H1 (cell line): ENCODE measurements around the gene CAVIN1. TPM values are rescaled to one million over a fixed set of nuclear protein-coding genes. Genes with fewer than 3 reads are reported as not detected.

Source experiments
- BACH1 ChIP-seq: IDR thresholded peaks from 2 replicates; pipeline ENCODE4 v1.6.1; 2012; ENCODE audit warnings: low read length, improper control_type of control experiment
- BRCA1 ChIP-seq: IDR thresholded peaks from 2 replicates; pipeline ENCODE4 v1.6.1; 2012; ENCODE audit warnings: low read depth, low read length, improper control_type of control experiment
- CHD7 ChIP-seq: fragments of 300-600 bp; sonication (generic); IDR thresholded peaks from 2 replicates; pipeline ENCODE4 v1.7.1; 2012; ENCODE audit warnings: low read length, moderate library complexity, mild to moderate bottlenecking, inconsistent platforms; ENCODE audit not compliant: insufficient replicate concordance
- CTBP2 ChIP-seq: IDR thresholded peaks from 2 replicates; pipeline ENCODE4 v1.7.0; 2011; ENCODE audit warnings: borderline replicate concordance, mild to moderate bottlenecking, moderate library complexity, mixed read lengths, low read length; ENCODE audit not compliant: insufficient read depth, insufficient read length
- HDAC6 ChIP-seq: IDR thresholded peaks from one replicate; pipeline ENCODE4 v1.7.1; 2012; ENCODE audit warnings: low read depth, mild to moderate bottlenecking, inconsistent platforms, low read length, moderate library complexity
- POLR2A ChIP-seq, 2 experiments: IDR thresholded peaks; 1 replicate in 1 of 2; 2 replicates in 1 of 2; pipeline ENCODE4 v1.6.1; 2011; ENCODE audit warnings: low read depth in 2 of 2, low read length in 2 of 2, mild to moderate bottlenecking in 2 of 2; ENCODE audit errors: control extremely low read depth in 1 of 2
- POLR2AphosphoS5 ChIP-seq: IDR thresholded peaks from 2 replicates; pipeline ENCODE4 v1.6.1; 2011; ENCODE audit warnings: low read depth, low read length
- POU5F1 ChIP-seq: IDR thresholded peaks from 2 replicates; pipeline ENCODE4 v1.6.1; 2011; ENCODE audit warnings: low read depth, mild to moderate bottlenecking, low read length, moderate library complexity
- RAD21 ChIP-seq, 2 experiments: IDR thresholded peaks in 1 of 2; conservative IDR thresholded peaks in 1 of 2; 2 replicates each; pipeline ENCODE4 v1.6.1; 2011; ENCODE audit warnings: low read depth in 2 of 2, low read length in 2 of 2, improper control_type of control experiment in 1 of 2, inconsistent platforms in 1 of 2, mild to moderate bottlenecking in 1 of 2, moderate library complexity in 1 of 2
- RXRA ChIP-seq: IDR thresholded peaks from 2 replicates; pipeline ENCODE4 v1.6.1; 2011; ENCODE audit warnings: low read depth, mild to moderate bottlenecking, low read length, moderate library complexity; ENCODE audit not compliant: insufficient read depth
- SIRT6 ChIP-seq: IDR thresholded peaks from one replicate; pipeline ENCODE4 v1.7.1; 2012; ENCODE audit warnings: low read length, inconsistent platforms
- TAF1 ChIP-seq: IDR thresholded peaks from 2 replicates; pipeline ENCODE4 v1.6.1; 2011; ENCODE audit warnings: mild to moderate bottlenecking, low read depth, low read length
- ZNF274 ChIP-seq: IDR thresholded peaks from 2 replicates; pipeline ENCODE4 v1.7.0; 2012; ENCODE audit warnings: low read length, borderline replicate concordance; ENCODE audit errors: extremely low read depth
- polyA plus RNA-seq, 7 experiments: library from polyadenylated mRNA; depleted of rRNA in 3 of 7; stranded (reverse) in 5 of 7; unstranded in 2 of 7; fragments of >200 nt in 5 of 7; fragments of 200-250 nt in 2 of 7; gene quantifications; 1 replicate in 5 of 7; 2 replicates in 1 of 7; 4 replicates in 1 of 7; pipeline versions ENCODE4 v1.2.1 to v1.2.3, GENCODE V29; 2011 to 2013; ENCODE audit warnings: missing spikeins in 2 of 7, mixed read lengths in 2 of 7
- total RNA-seq: library from RNA; stranded (reverse); fragmentation: NEBNext Ultra II Directional; extraction: Animal tissue kit (Norgen Biotek cat#: 25700); gene quantifications from 2 replicates; pipeline ENCODE4 v1.2.1, GENCODE V29; 2021

CAVIN1 gene
- total and polyA plus RNA-seq, 2 of the 8 experiments (the other 6 are each of a cell fraction or from before 2014, with no cell fraction given), result 16.2 to 41.6 TPM

- TF ChIP-seq CHD7 (no peak), ZNF274 (no peak), TAF1 (no peak), CTBP2 (no peak), SIRT6 (no peak), POLR2AphosphoS5 (no peak), RXRA (no peak), RAD21 (IDR thresholded peaks at IDR 0.05 in 1 of 2, conservative IDR thresholded peaks at IDR 0.05 in 1 of 2; ENCODE audit: low read depth in 2 of 2, low read length in 2 of 2) (no peak), BACH1 (no peak), POU5F1 (no peak), POLR2A (IDR thresholded peaks at IDR 0.05; ENCODE audit: control extremely low read depth in 1 of 2, low read depth in 2 of 2, low read length in 2 of 2) (no peak), HDAC6 (no peak), BRCA1 (no peak)
These were observed 13.3 kb upstream of the CAVIN1 start (continued) for GRCh38 chr17:42436391-42436790.
